Activated T-cell treated with anti-CD3 and anti-CD28 coated beads, Interleukin-2, amount 50 U/mL, for 48 hours (primary cell): ENCODE data around the gene PLA2G4D.

ENCODE experiments used
- DNase-seq, 2 experiments: peaks; one replicate each; pipeline ENCODE4 v3.0.0-alpha.2; 2020

The PLA2G4D gene

GRCh38 chr15:42121682-42122081 is 27.3 kb upstream of the PLA2G4D start:
- DNase-seq: no peak

DNA sequence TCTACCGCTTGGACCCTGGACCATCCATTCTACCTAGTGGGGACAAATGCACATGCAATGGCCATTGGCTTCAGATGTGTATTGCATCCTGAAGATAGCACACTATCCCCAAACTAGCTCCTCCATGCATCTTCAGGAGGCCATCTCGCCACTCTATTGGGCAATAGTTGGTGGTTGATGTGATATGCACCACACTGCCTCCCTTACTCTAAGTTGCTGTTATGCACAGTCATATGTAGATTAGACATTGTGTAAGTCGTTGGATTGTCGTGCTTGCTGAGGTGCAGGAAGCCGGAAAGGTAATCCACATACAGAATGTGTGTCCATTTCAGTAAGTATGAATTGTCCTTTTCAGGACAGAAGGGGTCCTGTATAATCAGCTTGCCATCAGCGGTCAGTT is 26.7 kb upstream of the PLA2G4D start:
- no peak for DNase-seq

GRCh38 chr15:42120285-42120684 is 25.9 kb upstream of the PLA2G4D start:
- DNase-seq: no peak

DNA sequence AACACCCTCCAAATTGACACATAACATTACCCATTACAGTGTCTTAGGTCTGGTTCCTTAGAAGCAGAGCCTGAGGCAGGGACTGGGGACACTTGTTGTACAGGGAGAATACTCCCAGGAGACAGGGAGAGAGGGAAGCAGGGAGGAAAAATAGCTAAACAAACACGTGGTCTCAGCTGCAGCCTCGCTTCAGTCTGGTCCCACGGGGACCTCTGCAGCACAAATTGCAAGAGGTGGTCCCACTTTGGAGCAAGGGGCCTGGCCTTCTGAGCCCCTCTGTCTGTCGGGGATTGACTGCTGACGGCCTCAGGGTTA is 25.0 kb upstream of the PLA2G4D start:
- DNase-seq: no peak

DNA sequence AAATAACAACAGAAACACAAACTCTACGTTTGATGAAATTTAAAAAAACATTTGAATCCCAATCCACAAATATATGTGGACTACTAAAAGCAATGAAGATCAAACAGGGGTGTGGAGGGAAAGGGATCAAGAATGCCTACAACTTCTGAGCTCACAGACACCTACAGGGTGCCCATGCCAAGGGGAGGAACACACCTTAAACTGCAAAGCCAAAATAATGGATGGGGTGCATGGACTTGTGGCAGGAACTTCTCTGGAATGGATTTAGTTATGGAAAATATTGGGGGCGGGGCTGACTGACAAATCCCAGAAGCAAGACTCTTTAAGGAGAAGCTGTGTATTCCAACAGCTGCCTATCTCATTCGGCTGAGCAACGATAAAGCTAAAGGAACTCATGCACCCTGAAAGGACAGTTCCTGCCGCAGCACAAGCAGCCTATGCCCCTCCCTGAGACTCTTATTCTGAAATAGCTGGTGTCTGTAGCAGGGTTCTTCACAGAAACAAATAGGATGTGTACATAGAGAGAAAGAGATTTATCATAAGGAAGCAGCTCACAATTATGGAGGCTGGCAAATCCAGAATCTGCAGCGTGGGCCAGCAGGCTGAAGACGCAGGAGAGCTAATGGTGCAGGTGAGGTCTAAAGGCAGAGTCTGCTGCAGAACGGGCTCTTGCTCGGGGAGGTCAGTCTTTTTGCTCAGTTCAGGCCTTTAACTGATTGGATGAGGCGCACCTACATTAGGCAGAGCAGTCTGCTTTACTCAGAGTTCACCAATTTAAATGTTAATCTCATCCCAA is 24.5 kb upstream of the PLA2G4D start:
- no peak for DNase-seq

DNA sequence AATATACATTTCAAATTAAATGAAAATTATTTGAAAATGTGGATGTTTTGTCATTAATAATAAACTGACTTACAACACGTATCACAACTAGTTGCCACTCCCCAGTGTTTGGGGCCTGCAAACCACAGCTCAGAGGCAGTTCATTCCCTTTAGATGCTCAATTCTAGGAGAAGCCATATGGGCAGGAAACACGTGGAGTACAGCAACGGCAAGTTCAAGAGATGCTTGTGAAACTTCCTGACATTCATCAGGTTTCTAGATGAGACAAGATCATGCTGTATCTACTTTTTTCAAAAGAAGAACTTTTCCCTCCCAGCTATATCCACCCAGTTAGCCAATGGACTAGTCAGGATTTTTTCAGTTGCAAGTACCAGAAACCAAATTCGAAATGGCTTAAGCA is 17.6 kb upstream of the PLA2G4D start:
- no peak for DNase-seq

GRCh38 chr15:42110367-42110766 is 16.0 kb upstream of the PLA2G4D start:
- no peak for DNase-seq

DNA sequence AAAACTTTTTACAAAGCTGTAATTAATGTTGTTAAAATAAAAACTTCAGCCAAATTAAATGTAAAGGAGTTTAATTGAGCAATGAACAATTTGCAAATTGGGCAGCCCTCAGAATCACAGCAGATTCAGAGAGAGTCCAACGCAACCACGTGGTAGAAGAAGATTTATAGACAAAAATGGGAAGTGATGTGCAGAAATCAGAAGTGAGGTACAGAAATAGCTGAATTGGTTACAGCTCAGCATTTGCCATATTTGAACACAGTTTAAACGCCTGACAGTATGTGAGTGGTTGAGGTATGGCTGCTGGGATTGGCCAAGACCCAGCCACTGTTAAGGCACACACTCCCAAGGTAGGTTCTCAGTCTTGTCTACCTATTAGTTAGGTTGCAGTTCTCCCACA is 14.4 kb upstream of the PLA2G4D start:
- DNase-seq: no peak

DNA sequence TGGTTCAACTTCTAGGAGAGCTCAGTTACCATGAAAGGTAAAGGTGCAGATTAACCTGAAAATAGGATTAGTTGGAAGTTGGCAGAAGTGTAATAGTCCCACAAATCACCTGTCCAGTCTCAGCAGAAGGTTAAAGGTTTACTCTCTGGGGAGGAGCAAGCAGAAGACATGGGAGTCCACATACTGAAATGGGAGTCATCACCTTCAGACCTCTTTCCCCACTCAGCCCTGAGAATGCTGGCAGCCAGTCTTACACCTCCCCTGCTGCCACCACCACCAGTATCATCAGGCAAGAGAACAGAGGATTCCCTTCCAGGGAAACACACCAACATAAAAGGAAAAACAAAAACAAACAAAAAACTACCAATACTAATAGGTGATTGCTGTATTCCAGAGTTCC is 13.8 kb upstream of the PLA2G4D start:
- DNase-seq: no peak

GRCh38 chr15:42107473-42107872 is 13.1 kb upstream of the PLA2G4D start:
- DNase-seq: peak; percentile 78 to 81

DNA sequence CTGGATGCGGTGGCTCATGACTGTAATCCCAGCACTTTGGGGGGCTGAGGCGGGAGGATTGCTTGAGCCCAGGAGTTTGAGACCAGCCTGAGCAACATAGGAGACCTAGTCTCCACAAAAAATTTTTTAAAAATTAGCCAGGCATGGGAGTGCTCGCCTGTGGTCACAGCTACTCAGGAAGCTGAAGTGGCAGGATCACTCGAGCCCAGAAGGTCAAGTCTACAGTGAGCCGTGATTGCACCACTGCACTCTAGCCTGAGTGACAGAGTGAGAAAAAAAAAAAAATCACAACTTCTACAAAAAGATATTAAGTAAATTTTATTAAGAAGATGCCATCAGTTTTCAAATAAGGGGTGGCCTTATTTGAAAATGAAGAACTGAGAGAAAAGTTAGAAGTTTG is 11.9 kb upstream of the PLA2G4D start:
- DNase-seq: no peak

DNA sequence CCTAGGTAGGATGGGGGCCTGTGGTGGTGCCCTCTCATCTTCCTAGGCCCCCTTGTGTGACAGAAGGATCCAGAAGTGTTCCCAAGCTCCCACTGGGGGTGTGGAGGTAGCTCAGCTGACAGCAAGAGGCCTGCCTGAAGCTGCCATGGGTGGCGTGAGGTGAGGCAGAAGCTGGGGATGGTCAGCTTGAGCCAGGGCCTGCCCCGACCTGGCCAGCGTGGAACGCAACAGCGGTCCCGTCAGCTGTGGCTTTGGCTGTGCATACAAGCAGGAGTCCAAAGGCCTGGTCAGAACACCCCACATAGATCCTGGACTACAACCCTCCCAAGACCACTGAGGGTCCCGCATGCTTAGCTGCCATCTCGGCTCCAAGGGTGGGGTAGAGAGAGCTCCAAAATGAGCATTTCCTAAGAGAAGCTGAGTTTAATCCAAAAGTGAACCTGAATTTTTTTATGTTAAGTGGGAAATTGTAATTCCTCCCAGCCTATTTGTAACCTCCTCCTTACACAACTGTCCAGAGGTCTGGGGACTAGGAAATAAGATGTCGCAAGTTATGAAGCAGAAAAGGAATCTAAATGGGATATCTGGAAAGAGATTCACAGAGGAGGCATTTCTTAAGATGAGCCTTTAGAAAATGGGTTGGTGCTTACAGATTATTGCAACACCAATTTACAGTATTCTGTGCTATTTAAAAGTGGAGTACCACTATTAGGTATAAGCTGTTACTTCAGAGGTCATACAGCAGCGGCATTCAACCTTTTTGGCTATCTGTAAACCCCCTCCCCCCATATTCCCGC is 9.9 kb upstream of the PLA2G4D start:
- no peak for DNase-seq

DNA sequence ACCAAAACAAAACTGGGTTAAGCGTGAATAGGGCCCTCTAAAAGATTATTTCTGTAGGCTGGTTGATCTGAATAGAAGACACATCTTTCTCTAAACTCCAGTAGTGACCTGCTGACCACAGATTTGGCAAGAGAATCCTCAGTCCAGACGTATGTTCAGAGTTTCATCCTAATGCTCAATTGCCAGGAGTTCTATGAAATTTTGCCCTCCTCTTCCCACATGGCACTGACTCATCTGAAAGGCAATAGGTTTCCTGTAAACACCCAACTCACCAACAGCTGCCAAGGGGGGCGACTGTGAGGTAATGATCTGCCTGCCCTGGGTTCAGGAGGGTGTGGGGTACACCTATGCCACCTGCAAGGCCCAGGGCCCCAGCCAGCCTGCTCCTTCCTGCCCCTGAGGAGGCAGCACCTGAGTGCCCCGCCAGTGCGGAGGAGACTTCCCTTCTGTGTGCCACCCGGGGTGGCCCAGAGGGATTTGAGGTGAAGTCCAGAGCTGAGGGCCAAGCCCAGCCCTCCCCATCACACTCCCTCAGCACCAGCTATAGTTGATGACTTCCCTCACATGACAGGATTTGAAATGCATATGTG is 8.4 kb upstream of the PLA2G4D start:
- no peak for DNase-seq

DNA sequence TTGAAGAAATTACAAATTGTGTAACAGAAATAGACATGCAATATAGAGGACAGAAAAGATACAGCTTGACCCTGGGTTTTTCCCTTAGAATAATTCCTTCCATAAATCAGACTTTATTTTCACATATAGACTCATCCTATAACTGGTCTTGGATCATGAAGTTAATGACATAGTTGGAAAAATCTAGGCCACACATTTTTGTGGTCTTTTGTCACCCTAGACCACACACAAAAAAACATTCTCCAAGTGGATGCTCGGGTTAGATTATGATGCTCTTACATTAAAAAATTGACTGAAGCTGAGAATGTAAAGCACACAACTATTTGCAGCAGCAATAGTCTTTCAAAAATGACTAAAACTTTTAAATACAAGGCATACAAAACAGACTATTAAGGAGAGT is 7.5 kb upstream of the PLA2G4D start:
- DNase-seq: no peak

GRCh38 chr15:42100021-42100800 is 5.8 kb upstream of the PLA2G4D start:
- DNase-seq: no peak

DNA sequence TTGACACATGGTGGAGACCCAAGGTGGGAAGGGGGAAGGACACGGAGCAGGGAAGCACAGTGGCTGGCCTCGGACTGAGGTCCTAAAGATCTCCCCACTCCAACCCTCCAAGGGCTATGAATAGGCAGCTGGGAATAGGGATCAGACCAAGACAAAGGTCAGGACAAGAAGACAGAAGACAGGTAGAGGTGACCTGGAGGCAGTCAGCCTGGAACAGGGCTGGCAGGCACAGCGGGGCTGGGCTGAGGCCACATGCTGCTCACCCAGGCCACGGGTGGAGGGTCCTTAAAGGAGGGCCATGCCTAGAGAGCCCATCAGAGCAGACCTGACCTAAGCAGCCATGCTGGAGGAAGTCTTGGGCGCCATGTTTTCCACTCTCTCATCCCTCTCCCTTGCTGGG is 2.7 kb upstream of the PLA2G4D start:
- DNase-seq: no peak

DNA sequence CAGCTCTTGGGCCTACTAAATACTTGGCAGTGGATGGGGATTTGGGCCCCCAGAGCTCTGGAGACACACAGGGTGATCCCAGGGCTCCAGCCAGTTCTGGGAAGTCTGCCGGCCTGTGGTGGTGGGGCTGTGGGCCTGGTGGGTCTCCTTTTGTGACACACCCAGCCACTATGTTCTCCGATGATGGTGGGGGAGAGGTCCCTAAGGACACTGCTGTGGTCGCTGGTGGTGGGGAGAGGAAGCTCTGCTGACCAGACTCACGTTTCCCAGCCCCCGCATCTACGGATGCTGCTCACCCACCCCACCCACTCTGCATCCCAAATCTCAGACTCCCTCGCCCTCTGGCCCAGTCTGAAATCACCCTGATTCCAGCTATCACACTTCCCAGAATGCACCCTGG is 396 bp downstream of the PLA2G4D start:
- DNase-seq: no peak

- DNase-seq: peak in 1 of 2 experiments; percentile 18
Observed at GRCh38 chr15:42092398-42093318, 1.7 kb downstream of the PLA2G4D start.

- peak in 1 of 2 experiments; percentile 11 for DNase-seq
Observed at GRCh38 chr15:42091753-42092397, 2.5 kb downstream of the PLA2G4D start.

DNA sequence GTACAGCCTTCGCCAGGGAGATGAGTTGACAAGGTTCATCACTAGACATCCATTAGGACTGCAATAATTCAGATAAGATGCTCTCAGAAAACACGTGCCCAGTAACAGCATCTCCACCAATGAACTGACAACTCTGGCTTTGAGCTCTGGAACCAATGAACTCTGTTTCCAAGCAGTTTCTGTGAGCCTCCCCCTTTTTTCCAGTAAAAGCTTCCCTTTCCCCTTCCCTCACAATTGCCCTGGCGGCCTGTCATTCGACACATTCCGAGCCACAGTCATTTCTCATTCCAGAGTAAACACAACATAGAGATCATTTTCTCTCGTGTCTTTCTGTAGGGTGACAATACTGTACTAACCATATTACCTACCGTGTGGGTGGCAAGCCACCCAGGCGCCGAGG is 3.6 kb downstream of the PLA2G4D start:
- DNase-seq: peak; percentile 4 to 11

- peak; percentile 10 to 12 for DNase-seq
Observed at GRCh38 chr15:42090370-42090769, 4.0 kb downstream of the PLA2G4D start.

- peak in 1 of 2 experiments; percentile 9 for DNase-seq
Observed at GRCh38 chr15:42089942-42090341, 4.4 kb downstream of the PLA2G4D start.
